ENCODE results near the gene COPG2. TPM values are rescaled to one million over a fixed set of nuclear protein-coding genes. Genes with fewer than 3 reads are reported as not detected.
A peak's percentile ranks its signal among the peaks of the same experiment; 100 is the strongest.

Gene COPG2
- total and polyA plus RNA-seq, 2 experiments from 2014 or later = 4.9 to 66.3 TPM

- TF ChIP-seq ETS1 (IDR thresholded peaks at IDR 0.05) (no peak), ZNF114 (CRISPR knock-in tag; IDR thresholded peaks at IDR 0.05) (no peak)
Observed at GRCh38 chr7:130669085-130669700, 645 bp upstream of the COPG2 start (continued).

GRCh38 chr7:130667593-130668257, 823 bp downstream of the COPG2 start:
- peaks cover 14% of the 10 kb centered on the region; the same call in 2 of the 3 replicates for H3K4me1 Mint-ChIP-seq
- H3K4me1 ChIP-seq (ENCODE audit: insufficient read depth) = peaks cover 4% of the 10 kb centered on the region; the same call in 1 of the 2 replicates
- peak overlapping the region; percentile 98 for H2AFZ ChIP-seq
- peak overlapping the region; percentile 92 for H3K4me2 ChIP-seq
- no peaks in the 10 kb centered on the region for H4K20me1 ChIP-seq (replicated peaks; ENCODE audit: insufficient read depth)
- peaks cover 8% of the 10 kb centered on the region for H3K27me3 ChIP-seq (ENCODE audit: insufficient read depth)
- H3K27ac ChIP-seq (ENCODE audit: low read depth) = no peak overlapping the region
- H3K27ac Mint-ChIP-seq = 0 out of 2 replicates have a peak overlapping the region, but pooled peaks have one; percentile 67
- H3F3A ChIP-seq (replicated peaks; ENCODE audit: low read depth) = no peaks in the 10 kb centered on the region
- no peak for TF ChIP-seq JUNB (IDR thresholded peaks at IDR 0.05; ENCODE audit: unreplicated experiment)
- TF ChIP-seq CTCF (conservative IDR thresholded peaks at IDR 0.05; ENCODE audit: low read depth in 2 of 2) = no peak
- TF ChIP-seq ZNF462 (CRISPR knock-in tag; IDR thresholded peaks at IDR 0.05) = no peak
- no peak for TF ChIP-seq ZNF331 (CRISPR knock-in tag; IDR thresholded peaks at IDR 0.05; ENCODE audit: low read depth)
- no peak for TF ChIP-seq EZH2 (IDR thresholded peaks at IDR 0.05; ENCODE audit: low read depth, unreplicated experiment)
- no peak for TF ChIP-seq NANOG (IDR thresholded peaks at IDR 0.05; ENCODE audit: borderline replicate concordance)
- TF ChIP-seq REST (IDR thresholded peaks at IDR 0.05; ENCODE audit: unreplicated experiment) = no peak
- TF ChIP-seq STAT1 (IDR thresholded peaks at IDR 0.05; ENCODE audit: unreplicated experiment) = no peak
- peak overlapping the region; percentile 92 for H3K4me3 Mint-ChIP-seq
- H3K79me2 ChIP-seq (replicated peaks; ENCODE audit: insufficient read depth) = no peaks in the 10 kb centered on the region
- H3K36me3 Mint-ChIP-seq (ENCODE audit: low read depth) = peaks cover 11% of the 10 kb centered on the region; the same call in 2 of the 3 replicates
- no peaks in the 10 kb centered on the region for H3K9me2 ChIP-seq (ENCODE audit: insufficient read depth)
- ATAC-seq (peak; percentile 13), DNase-seq (ENCODE audit: low spot score) (peak; percentile 31)
- H3K9me3 Mint-ChIP-seq = no peaks in the 10 kb centered on the region
- H3K27me3 Mint-ChIP-seq (ENCODE audit: insufficient read depth, low read depth, poor library complexity) = peaks cover 2% of the 10 kb centered on the region
- peak overlapping the region; percentile 98 for H3K4me3 ChIP-seq
- peaks cover 3% of the 10 kb centered on the region for H3K36me3 ChIP-seq (ENCODE audit: insufficient read depth)
